ENCODE measurements around the gene MSX2.
"Not testable (repeated sequence)": the region's sequence is repeated elsewhere in the genome, so short reads cannot be mapped to it uniquely, and the experiment has no call there.

The MSX2 gene

GRCh38 chr5:174759091-174759490 lies 34.7 kb downstream of the MSX2 start:
- Histone ChIP-seq H3K9ac (ENCODE audit: low read length) (no peak overlapping the region), H2BK5ac (ENCODE audit: low read depth, low read length, poor library complexity, severe bottlenecking) (no peak overlapping the region), H2BK12ac (ENCODE audit: low read length in 2 of 2) (no peak overlapping the region), H4K8ac (ENCODE audit: low read length) (no peak overlapping the region), H3K79me1 (replicated peaks; ENCODE audit: low read length, poor library complexity, severe bottlenecking) (no peaks in the 10 kb centered on the region), H3K36me3 (ENCODE audit: control insufficient read depth in 1 of 2, insufficient read depth in 2 of 2, low read depth in 1 of 2, low read length in 2 of 2) (no peaks in the 10 kb centered on the region), H2BK15ac (ENCODE audit: low read depth, poor library complexity, severe bottlenecking) (no peak overlapping the region), H2AFZ (ENCODE audit: low read depth, low read length) (no peak overlapping the region), H3K9me3 (ENCODE audit: control insufficient read depth, low read length) (no peaks in the 10 kb centered on the region), H3K4me1 (ENCODE audit: control insufficient read depth, insufficient read depth, low read depth, low read length) (peaks cover 1% of the 10 kb centered on the region), H3K4me2 (ENCODE audit: low read length, poor library complexity, severe bottlenecking) (no peak overlapping the region), H2AK5ac (ENCODE audit: low read length, severe bottlenecking) (no peak overlapping the region), H2BK120ac (ENCODE audit: low read depth, low read length) (no peak overlapping the region), H3K14ac (ENCODE audit: low read length in 2 of 2) (no peak overlapping the region), H3K27ac (ENCODE audit: low read length, poor library complexity, severe bottlenecking) (no peak overlapping the region), H3K4me3 (ENCODE audit: insufficient read depth in 1 of 2, low read depth in 1 of 2, low read length in 2 of 2) (no peak overlapping the region), H4K91ac (ENCODE audit: low read length) (no peak overlapping the region), H3K23ac (ENCODE audit: low read length in 2 of 2) (no peak overlapping the region), H3K4ac (ENCODE audit: low read depth in 1 of 2, low read length in 2 of 2) (no peak overlapping the region), H3K18ac (ENCODE audit: low read depth in 1 of 2, low read length in 2 of 2) (no peak overlapping the region), H3K27me3 (ENCODE audit: control insufficient read depth in 1 of 2, insufficient read depth in 1 of 2, low read length in 2 of 2) (peaks cover 0 to 4% of the 10 kb centered on the region in 2 experiments)
- DNase-seq = no peak
- 72% methylated on average over 3 of the region's 3 CpGs for WGBS

- Histone ChIP-seq H3K14ac (ENCODE audit: low read length in 2 of 2) (peak overlapping the region in 1 of 2 experiments; percentile 41), H2AK5ac (ENCODE audit: low read length, severe bottlenecking) (no peak overlapping the region), H4K8ac (ENCODE audit: low read length) (no peak overlapping the region), H4K91ac (ENCODE audit: low read length) (no peak overlapping the region), H3K9me3 (ENCODE audit: control insufficient read depth, low read length) (no peaks in the 10 kb centered on the region), H3K27me3 (ENCODE audit: control insufficient read depth in 1 of 2, insufficient read depth in 1 of 2, low read length in 2 of 2) (peaks cover 0 to 4% of the 10 kb centered on the region in 2 experiments), H3K79me1 (replicated peaks; ENCODE audit: low read length, poor library complexity, severe bottlenecking) (no peaks in the 10 kb centered on the region), H3K4ac (ENCODE audit: low read depth in 1 of 2, low read length in 2 of 2) (no peak overlapping the region), H3K4me1 (ENCODE audit: control insufficient read depth, insufficient read depth, low read depth, low read length) (peaks cover 1% of the 10 kb centered on the region), H3K23ac (ENCODE audit: low read length in 2 of 2) (no peak overlapping the region), H2BK15ac (ENCODE audit: low read depth, poor library complexity, severe bottlenecking) (no peak overlapping the region), H2AFZ (ENCODE audit: low read depth, low read length) (no peak overlapping the region), H2BK120ac (ENCODE audit: low read depth, low read length) (no peak overlapping the region), H3K4me2 (ENCODE audit: low read length, poor library complexity, severe bottlenecking) (no peak overlapping the region), H3K36me3 (ENCODE audit: control insufficient read depth in 1 of 2, insufficient read depth in 2 of 2, low read depth in 1 of 2, low read length in 2 of 2) (no peaks in the 10 kb centered on the region), H2BK5ac (ENCODE audit: low read depth, low read length, poor library complexity, severe bottlenecking) (no peak overlapping the region), H3K4me3 (ENCODE audit: insufficient read depth in 1 of 2, low read depth in 1 of 2, low read length in 2 of 2) (no peak overlapping the region), H2BK12ac (ENCODE audit: low read length in 2 of 2) (no peak overlapping the region), H3K18ac (ENCODE audit: low read depth in 1 of 2, low read length in 2 of 2) (no peak overlapping the region), H3K27ac (ENCODE audit: low read length, poor library complexity, severe bottlenecking) (no peak overlapping the region), H3K9ac (ENCODE audit: low read length) (no peak overlapping the region)
- no peak for DNase-seq
- 92% methylated on average over 10 of the region's 11 CpGs for WGBS
These were observed 36.3 kb downstream of the MSX2 start for GRCh38 chr5:174760721-174761120.

GRCh38 chr5:174761341-174761740 lies 37.0 kb downstream of the MSX2 start:
- not testable (repeated sequence) for H2AK5ac ChIP-seq (ENCODE audit: low read length, severe bottlenecking); H2BK15ac ChIP-seq (ENCODE audit: low read depth, poor library complexity, severe bottlenecking); H2BK120ac ChIP-seq (ENCODE audit: low read depth, low read length); H3K4ac ChIP-seq (ENCODE audit: low read depth in 1 of 2, low read length in 2 of 2); DNase-seq; H3K27me3 ChIP-seq (ENCODE audit: control insufficient read depth in 1 of 2, insufficient read depth in 1 of 2, low read length in 2 of 2); H2AFZ ChIP-seq (ENCODE audit: low read depth, low read length); H3K79me1 ChIP-seq (replicated peaks; ENCODE audit: low read length, poor library complexity, severe bottlenecking); H3K4me1 ChIP-seq (ENCODE audit: control insufficient read depth, insufficient read depth, low read depth, low read length); H2BK12ac ChIP-seq (ENCODE audit: low read length in 2 of 2); H2BK5ac ChIP-seq (ENCODE audit: low read depth, low read length, poor library complexity, severe bottlenecking); H4K91ac ChIP-seq (ENCODE audit: low read length); H4K8ac ChIP-seq (ENCODE audit: low read length); H3K18ac ChIP-seq (ENCODE audit: low read depth in 1 of 2, low read length in 2 of 2); H3K36me3 ChIP-seq (ENCODE audit: control insufficient read depth in 1 of 2, insufficient read depth in 2 of 2, low read depth in 1 of 2, low read length in 2 of 2); H3K23ac ChIP-seq (ENCODE audit: low read length in 2 of 2); H3K9ac ChIP-seq (ENCODE audit: low read length); H3K9me3 ChIP-seq (ENCODE audit: control insufficient read depth, low read length); H3K4me2 ChIP-seq (ENCODE audit: low read length, poor library complexity, severe bottlenecking); H3K27ac ChIP-seq (ENCODE audit: low read length, poor library complexity, severe bottlenecking); H3K14ac ChIP-seq (ENCODE audit: low read length in 2 of 2); H3K4me3 ChIP-seq (ENCODE audit: insufficient read depth in 1 of 2, low read depth in 1 of 2, low read length in 2 of 2)
- WGBS = no CpG with 5 or more reads among the region's 2 CpGs

- H3K9me3 ChIP-seq (ENCODE audit: control insufficient read depth, low read length) = no peaks in the 10 kb centered on the region
- no peak overlapping the region for H3K23ac ChIP-seq (ENCODE audit: low read length in 2 of 2)
- H3K4me2 ChIP-seq (ENCODE audit: low read length, poor library complexity, severe bottlenecking) = no peak overlapping the region
- no peak overlapping the region for H3K18ac ChIP-seq (ENCODE audit: low read depth in 1 of 2, low read length in 2 of 2)
- H3K27me3 ChIP-seq (ENCODE audit: control insufficient read depth in 1 of 2, insufficient read depth in 1 of 2, low read length in 2 of 2) = peaks cover 0 to 4% of the 10 kb centered on the region in 2 experiments
- no peak overlapping the region for H3K4ac ChIP-seq (ENCODE audit: low read depth in 1 of 2, low read length in 2 of 2)
- no peaks in the 10 kb centered on the region for H3K36me3 ChIP-seq (ENCODE audit: control insufficient read depth in 1 of 2, insufficient read depth in 2 of 2, low read depth in 1 of 2, low read length in 2 of 2)
- no peak overlapping the region for H2BK5ac ChIP-seq (ENCODE audit: low read depth, low read length, poor library complexity, severe bottlenecking)
- no peak overlapping the region for H2AK5ac ChIP-seq (ENCODE audit: low read length, severe bottlenecking)
- WGBS = 66% methylated on average over 10 of the region's 10 CpGs
- no peak overlapping the region for H3K27ac ChIP-seq (ENCODE audit: low read length, poor library complexity, severe bottlenecking)
- no peak overlapping the region for H4K91ac ChIP-seq (ENCODE audit: low read length)
- H3K79me1 ChIP-seq (replicated peaks; ENCODE audit: low read length, poor library complexity, severe bottlenecking) = no peaks in the 10 kb centered on the region
- H3K4me1 ChIP-seq (ENCODE audit: control insufficient read depth, insufficient read depth, low read depth, low read length) = peaks cover 1% of the 10 kb centered on the region
- no peak overlapping the region for H3K14ac ChIP-seq (ENCODE audit: low read length in 2 of 2)
- H3K4me3 ChIP-seq (ENCODE audit: insufficient read depth in 1 of 2, low read depth in 1 of 2, low read length in 2 of 2) = no peak overlapping the region
- no peak overlapping the region for H2AFZ ChIP-seq (ENCODE audit: low read depth, low read length)
- H2BK12ac ChIP-seq (ENCODE audit: low read length in 2 of 2) = no peak overlapping the region
- H2BK15ac ChIP-seq (ENCODE audit: low read depth, poor library complexity, severe bottlenecking) = no peak overlapping the region
- H3K9ac ChIP-seq (ENCODE audit: low read length) = no peak overlapping the region
- H4K8ac ChIP-seq (ENCODE audit: low read length) = no peak overlapping the region
- DNase-seq = no peak
- H2BK120ac ChIP-seq (ENCODE audit: low read depth, low read length) = no peak overlapping the region
These were observed 39.9 kb downstream of the MSX2 start for GRCh38 chr5:174764309-174764708.

All from mesenchymal stem cell (in vitro differentiated cells and primary cell).